Glutamatergic neuron (in vitro differentiated cells): Measurements from ENCODE around the gene SLC6A17. TPM values are rescaled to one million over a fixed set of nuclear protein-coding genes. Genes with fewer than 3 reads are reported as not detected.
A peak's percentile ranks its signal among the peaks of the same experiment; 100 is the strongest.

Experiments used
- DNase-seq: peaks from one replicate; pipeline ENCODE4 v3.0.0; 2022
- H3K27ac Mint-ChIP-seq: one replicate; pipeline ENCODE4 v1.8.0; 2020; ENCODE audit warnings: mild to moderate bottlenecking, mixed read lengths, inconsistent platforms; ENCODE audit not compliant: unreplicated experiment
- H3K27me3 Mint-ChIP-seq: one replicate; pipeline ENCODE4 v1.8.0; 2020; ENCODE audit warnings: mild to moderate bottlenecking, moderate library complexity, mixed read lengths, inconsistent platforms; ENCODE audit not compliant: unreplicated experiment
- H3K36me3 Mint-ChIP-seq: one replicate; pipeline ENCODE4 v1.8.0; 2020; ENCODE audit warnings: mild to moderate bottlenecking, mixed read lengths, inconsistent platforms; ENCODE audit not compliant: unreplicated experiment
- H3K4me1 Mint-ChIP-seq: one replicate; pipeline ENCODE4 v1.8.0; 2020; ENCODE audit warnings: mild to moderate bottlenecking, low read depth, mixed read lengths, inconsistent platforms; ENCODE audit not compliant: unreplicated experiment
- H3K4me3 Mint-ChIP-seq: one replicate; pipeline ENCODE4 v1.8.0; 2020; ENCODE audit warnings: mild to moderate bottlenecking, mixed read lengths, inconsistent platforms; ENCODE audit not compliant: unreplicated experiment
- H3K9me3 Mint-ChIP-seq: one replicate; pipeline ENCODE4 v1.8.0; 2020; ENCODE audit warnings: mild to moderate bottlenecking, moderate library complexity, mixed read lengths, inconsistent platforms; ENCODE audit not compliant: unreplicated experiment
- CTCF ChIP-seq: fragments of 200-600 bp; sonication (generic); IDR thresholded peaks from one replicate; pipeline ENCODE4 v1.5.0; 2021; ENCODE audit not compliant: partially characterized antibody, unreplicated experiment
- total RNA-seq: library from RNA; stranded (reverse); fragmentation: NEBNext Ultra II Directional; extraction: Animal tissue kit (Norgen Biotek cat#: 25700); gene quantifications from one replicate; pipeline ENCODE4 v1.2.1, GENCODE V29; 2021; ENCODE audit not compliant: unreplicated experiment

The SLC6A17 gene
- total RNA-seq, 1 donor from 2014 or later, result 6.4 TPM

GRCh38 chr1:110239441-110240430 is 89.4 kb downstream of the SLC6A17 start:
- Mint-ChIP-seq H3K9me3 (peaks cover 21% of the 10 kb centered on the region), H3K27ac (peak overlapping the region; percentile 71), H3K4me3 (peak overlapping the region; percentile 36), H3K4me1 (peaks cover 50% of the 10 kb centered on the region), H3K36me3 (no peaks in the 10 kb centered on the region), H3K27me3 (peaks cover 17% of the 10 kb centered on the region)
- DNase-seq, result no peak
- no peak for TF ChIP-seq CTCF

GRCh38 chr1:110240476-110241210 is 90.3 kb downstream of the SLC6A17 start:
- peaks cover 21% of the 10 kb centered on the region for H3K9me3 Mint-ChIP-seq
- peak overlapping the region; percentile 10 for H3K4me3 Mint-ChIP-seq
- no peak for TF ChIP-seq CTCF
- H3K27ac Mint-ChIP-seq, result no peak overlapping the region
- H3K4me1 Mint-ChIP-seq, result peaks cover 42% of the 10 kb centered on the region
- H3K27me3 Mint-ChIP-seq, result peaks cover 15% of the 10 kb centered on the region
- no peaks in the 10 kb centered on the region for H3K36me3 Mint-ChIP-seq
- DNase-seq, result no peak

- peaks cover 15% of the 10 kb centered on the region for H3K27me3 Mint-ChIP-seq
- H3K4me3 Mint-ChIP-seq, result no peak overlapping the region
- H3K27ac Mint-ChIP-seq, result no peak overlapping the region
- H3K4me1 Mint-ChIP-seq, result peaks cover 36% of the 10 kb centered on the region
- H3K36me3 Mint-ChIP-seq, result no peaks in the 10 kb centered on the region
- H3K9me3 Mint-ChIP-seq, result peaks cover 19% of the 10 kb centered on the region
- DNase-seq, result no peak
- TF ChIP-seq CTCF, result no peak
Observed at GRCh38 chr1:110241516-110241915, 91.2 kb downstream of the SLC6A17 start.

- no peak for TF ChIP-seq CTCF
- Mint-ChIP-seq H3K4me1 (peaks cover 36% of the 10 kb centered on the region), H3K4me3 (no peak overlapping the region), H3K27ac (no peak overlapping the region), H3K36me3 (no peaks in the 10 kb centered on the region), H3K9me3 (peaks cover 20% of the 10 kb centered on the region), H3K27me3 (peaks cover 15% of the 10 kb centered on the region)
- DNase-seq, result no peak
Observed at GRCh38 chr1:110242062-110242461, 91.8 kb downstream of the SLC6A17 start.
